GM12878 (cell line): ENCODE data around the gene HOXB2. TPM values are rescaled to one million over a fixed set of nuclear protein-coding genes. Genes with fewer than 3 reads are reported as not detected.

Source experiments
- ATAC-seq: fragments of 200-7000 bp; cut with Tn5 transposase; 3 replicates; pipeline ENCODE4 v1.9.1; 2020; ENCODE audit warnings: mild to moderate bottlenecking, moderate library complexity
- BruUV-seq: library from RNA; stranded (reverse); fragments of 400-500 nt; replicated peaks from 2 replicates; lab custom pipeline; 2021; lab: Mats Ljungman, UMichigan
- CTCF ChIA-PET: fragments of 300-600 bp; sonication (Branson Sonifier 250); formaldehyde crosslinking; extraction: SDS; loops from one replicate; lab custom pipeline; 2021; ENCODE audit warnings: inconsistent platforms; lab: Yijun Ruan, JAX
- POLR2A ChIA-PET: fragments of 350-600 bp; formaldehyde crosslinking; extraction: SDS; loops from one replicate; lab custom pipeline; 2021; ENCODE audit warnings: inconsistent platforms; lab: Charles Lee
- RAD21 ChIA-PET: fragments of 300-600 bp; sonication (Branson Sonifier 250); formaldehyde crosslinking; loops from one replicate; lab custom pipeline; 2023; ENCODE audit warnings: antibody characterized with exemption; ENCODE audit not compliant: unreplicated experiment; lab: Charles Lee
- SMC1A ChIA-PET: fragments of 300-600 bp; sonication (Branson Sonifier 250); formaldehyde crosslinking; loops from one replicate; lab custom pipeline; 2023; ENCODE audit not compliant: unreplicated experiment, uncharacterized antibody; lab: Charles Lee
- DNase-seq: peaks from one replicate; pipeline ENCODE4 v3.0.0-alpha.2; 2011; ENCODE audit warnings: low read depth, low spot score
- FAIRE-seq: peaks from 3 replicates; lab custom pipeline; 2011; peaks lifted over from hg19 to GRCh38; lab: Jason Lieb, UNC
- H2AFZ ChIP-seq: 2 replicates; pipeline ENCODE4 v1.6.0; 2011; ENCODE audit warnings: low read depth, low read length, control low read depth; ENCODE audit not compliant: control insufficient read depth
- H3K27ac ChIP-seq: 2 replicates; pipeline ENCODE4 v1.5.1; 2011; ENCODE audit warnings: control low read depth; ENCODE audit not compliant: control insufficient read depth, insufficient read depth
- H3K27me3 ChIP-seq, 2 experiments: replicated peaks in 1 of 2; 2 replicates each; pipeline versions ENCODE4 v1.6.0 to v1.6.1; 2011; ENCODE audit warnings: low read length in 1 of 2; ENCODE audit not compliant: control insufficient read depth in 2 of 2, insufficient read depth in 2 of 2
- H3K36me3 ChIP-seq, 2 experiments: 2 replicates each; pipeline ENCODE4 v1.5.1; 2011; ENCODE audit warnings: low read length in 1 of 2; ENCODE audit not compliant: control insufficient read depth in 2 of 2, insufficient read depth in 2 of 2
- H3K4me1 ChIP-seq: 2 replicates; pipeline ENCODE4 v1.6.1; 2011; ENCODE audit warnings: mild to moderate bottlenecking, low read length, moderate library complexity, mixed read lengths; ENCODE audit not compliant: control insufficient read depth, insufficient read depth
- H3K4me2 ChIP-seq: 2 replicates; pipeline ENCODE4 v1.6.0; 2011; ENCODE audit warnings: control low read depth; ENCODE audit not compliant: control insufficient read depth, insufficient read depth
- H3K4me3 ChIP-seq: fragments of 200-600 bp; sonication (generic); 2 replicates; pipeline ENCODE4 v1.5.1; 2016
- H3K79me2 ChIP-seq: 2 replicates; pipeline ENCODE4 v1.6.0; 2011; ENCODE audit warnings: low read length; ENCODE audit not compliant: control insufficient read depth, insufficient read depth
- H3K9ac ChIP-seq: 2 replicates; pipeline ENCODE4 v1.8.0; 2011; ENCODE audit warnings: low read length, control low read depth, mixed read lengths; ENCODE audit not compliant: control insufficient read depth, insufficient read depth
- H3K9me3 ChIP-seq: replicated peaks from 3 replicates; pipeline ENCODE4 v1.5.1; 2011; ENCODE audit warnings: mild to moderate bottlenecking, low read length; ENCODE audit not compliant: control insufficient read depth, insufficient read depth
- H4K20me1 ChIP-seq: 2 replicates; pipeline ENCODE4 v1.6.0; 2011; ENCODE audit not compliant: control insufficient read depth, insufficient read depth
- CEBPB ChIP-seq, 2 experiments: fragments of 150-350 bp in 1 of 2; IDR thresholded peaks; 2 replicates each; pipeline ENCODE4 v1.6.1; 2012 to 2014; ENCODE audit warnings: low read depth in 2 of 2, low read length in 2 of 2, borderline replicate concordance in 1 of 2, inconsistent platforms in 1 of 2
- MEF2B ChIP-seq: fragments of 450-650 bp; IDR thresholded peaks from 2 replicates; pipeline ENCODE4 v1.6.1; 2018; ENCODE audit warnings: mild to moderate bottlenecking, moderate library complexity; ENCODE audit not compliant: partially characterized antibody, poor library complexity, severe bottlenecking
- PAX8 ChIP-seq: fragments of 450-650 bp; IDR thresholded peaks from 2 replicates; pipeline ENCODE4 v1.6.1; 2017; ENCODE audit warnings: mild to moderate bottlenecking, moderate library complexity
- POU2F2 ChIP-seq: IDR thresholded peaks from 3 replicates; pipeline ENCODE4 v1.6.1; 2011; ENCODE audit warnings: low read depth, mild to moderate bottlenecking, low read length, borderline replicate concordance
- SKIL ChIP-seq: fragments of 450-650 bp; IDR thresholded peaks from 2 replicates; pipeline ENCODE4 v1.6.1; 2017; ENCODE audit warnings: mild to moderate bottlenecking, low read depth, inconsistent platforms; ENCODE audit not compliant: poor library complexity, severe bottlenecking
- SREBF1 ChIP-seq: IDR thresholded peaks from 2 replicates; pipeline ENCODE4 v1.6.1; 2012; ENCODE audit warnings: mild to moderate bottlenecking, low read length
- SRF ChIP-seq, 2 experiments: IDR thresholded peaks; 2 replicates each; pipeline ENCODE4 v1.6.1; 2011; ENCODE audit warnings: low read depth in 2 of 2, low read length in 2 of 2, mild to moderate bottlenecking in 1 of 2, moderate library complexity in 1 of 2
- ZSCAN29 ChIP-seq: fragments of 450-650 bp; IDR thresholded peaks from 2 replicates; pipeline ENCODE4 v1.6.1; 2017; ENCODE audit warnings: mild to moderate bottlenecking, moderate library complexity
- WGBS: methylation state at CpG from one replicate; pipeline ENCODE4 v1.1.6; 2016; ENCODE audit warnings: low lambda C conversion rate; ENCODE audit not compliant: insufficient replicate concordance, insufficient coverage; ENCODE audit errors: missing lambda C conversion rate; 5-methylcytosine and 5-hydroxymethylcytosine counted together
- in situ Hi-C: fragments of 300-500 bp; cut with MboI; formaldehyde crosslinking; loops from 9 replicates; pipeline ENCODE4 v1.14.3; 2018; ENCODE audit warnings: mixed read lengths
- intact Hi-C: fragments of 100-400 bp; cut with micrococcal nuclease; formaldehyde crosslinking; loops from one replicate; pipeline ENCODE4 v1.14.2; 2022; ENCODE audit not compliant: unreplicated experiment
- polyA plus RNA-seq, 11 experiments: library from polyadenylated mRNA; depleted of rRNA in 4 of 11; unstranded in 6 of 11; stranded (reverse) in 5 of 11; fragments of >200 nt; fragmentation: Nextera tagmentation in 4 of 11; fragmentation: Illumina TruSeq in 1 of 11; extraction: Ambion mirVana in 4 of 11; extraction: Trizol in 1 of 11; gene quantifications; 1 replicate in 1 of 11; 2 replicates in 10 of 11; pipeline versions ENCODE4 v1.2.1 to v1.2.3, GENCODE V29; 2011 to 2016; ENCODE audit warnings: inconsistent platforms in 2 of 11, missing spikeins in 2 of 11, low read depth in 1 of 11
- total RNA-seq, 4 experiments: library from RNA; depleted of rRNA in 3 of 4; stranded (reverse); fragments of >200 nt in 3 of 4; fragmentation: Illumina TruSeq in 1 of 4; extraction: Trizol in 1 of 4; gene quantifications; 2 replicates each; pipeline versions ENCODE4 v1.2.1 to v1.2.3, GENCODE V29; 2013 to 2021
- TF ChIP-seq, protein P1 (sequence below): IDR thresholded peaks from 2 replicates; pipeline ENCODE4 v1.6.1; 2012; ENCODE audit warnings: low read depth, low read length, improper control_type of control experiment

The HOXB2 gene
- total and polyA plus RNA-seq, 10 of the 15 experiments (the other 5 are each of a cell fraction or from before 2014, with no cell fraction given): 0.16 to 8.8 (median 2.3) TPM

GRCh38 chr17:48514477-48514876 lies 30.4 kb downstream of the HOXB2 start:
- Histone ChIP-seq H3K4me1 (peaks cover 60% of the 10 kb centered on the region), H2AFZ (no peak overlapping the region; the same call in 1 of the 2 replicates), H3K27ac (no peak overlapping the region; the same call in 1 of the 2 replicates), H3K9ac (no peak overlapping the region), H4K20me1 (no peaks in the 10 kb centered on the region), H3K4me2 (peak overlapping the region; percentile 86), H3K79me2 (no peaks in the 10 kb centered on the region), H3K9me3 (no peaks in the 10 kb centered on the region), H3K4me3 (peak overlapping the region; percentile 29; the same call in 1 of the 2 replicates), H3K27me3 (no peaks in the 10 kb centered on the region), H3K36me3 (no peaks in the 10 kb centered on the region)
- ChIA-PET CTCF (interaction anchor here (1.3 to 2.7 kb wide), 5 partner anchors 10 to 206 kb away, joined by 4 to 26 read pairs (median 7); no protein-coding TSS in a partner anchor), SMC1A (interaction anchor here (1.0 to 4.9 kb wide), 8 partner anchors 10 to 179 kb away, joined by 3 to 31 read pairs (median 6); no protein-coding TSS in a partner anchor), RAD21 (interaction anchor here (1.1 to 3.2 kb wide), 5 partner anchors 22 to 179 kb away, joined by 3 to 16 read pairs (median 4); no protein-coding TSS in a partner anchor), POLR2A (interaction anchor here (1.1 to 1.8 kb wide), 2 partner anchors 10 to 29 kb away, joined by 6 to 9 read pairs; no protein-coding TSS in a partner anchor)
- 49% methylated on average over 2 of the region's 2 CpGs for WGBS
- FAIRE-seq (no peak), DNase-seq (no peak), ATAC-seq (no peak)
- in situ Hi-C loops: no loop called here
- no peak for TF ChIP-seq PAX8
- intact Hi-C loops: no loop called here
- TSS peak; percentile 75 for BruUV-seq

DNA sequence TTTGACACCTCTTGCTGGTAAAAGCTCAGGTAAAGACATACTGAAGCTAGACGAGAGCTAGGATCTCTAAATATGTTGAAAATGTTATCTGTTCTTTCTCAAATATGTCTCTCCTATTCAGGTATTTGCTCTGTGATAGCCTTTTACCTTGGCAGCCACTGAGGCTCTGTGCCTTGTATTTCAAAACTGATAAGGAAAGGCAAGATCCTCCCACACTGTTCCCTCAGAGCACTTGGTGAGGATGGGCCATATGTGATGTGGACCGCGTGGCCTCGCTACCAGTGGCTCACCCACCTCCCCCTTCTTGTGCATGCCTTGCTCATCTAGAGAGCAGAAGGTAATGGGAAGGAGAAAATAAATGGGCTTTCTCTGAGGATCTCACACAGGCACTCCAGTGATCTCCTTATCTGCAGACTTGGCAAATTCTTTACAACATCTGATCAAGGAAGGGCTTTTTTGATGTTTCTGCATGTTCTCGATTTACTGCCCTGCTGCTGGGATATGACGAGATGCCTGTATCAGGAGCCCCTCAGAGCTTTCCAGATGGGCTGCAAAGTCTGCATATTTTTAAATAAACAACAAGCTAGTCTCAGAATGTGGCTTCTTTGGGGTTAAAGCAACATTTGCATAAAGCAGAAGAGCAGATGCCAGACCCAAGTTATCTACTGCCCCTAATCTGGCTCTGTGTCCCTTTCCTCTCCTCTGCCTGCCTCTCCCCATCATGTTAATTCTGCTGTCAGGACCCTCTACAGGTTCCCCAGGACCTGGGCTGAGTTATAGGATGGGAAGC lies 31.0 kb downstream of the HOXB2 start:
- CTCF ChIA-PET: interaction anchor here (0.7 to 2.7 kb wide), 11 partner anchors 10 to 287 kb away, joined by 3 to 26 read pairs (median 4); no protein-coding TSS in a partner anchor
- Histone ChIP-seq H3K4me3 (peak overlapping the region; percentile 34; the same call in 1 of the 2 replicates), H3K4me1 (peaks cover 60% of the 10 kb centered on the region), H2AFZ (peak overlapping the region; percentile 53), H4K20me1 (no peaks in the 10 kb centered on the region), H3K9ac (no peak overlapping the region; the same call in 1 of the 2 replicates), H3K36me3 (no peaks in the 10 kb centered on the region), H3K79me2 (no peaks in the 10 kb centered on the region), H3K9me3 (no peaks in the 10 kb centered on the region), H3K27ac (peak overlapping the region; percentile 54), H3K4me2 (peak overlapping the region; percentile 86), H3K27me3 (no peaks in the 10 kb centered on the region)
- POLR2A ChIA-PET: interaction anchor here (0.7 to 1.8 kb wide), 7 partner anchors 10 to 465 kb away, joined by 3 to 9 read pairs (median 3); partner anchors contain the start of gene NFE2L1
- no TSS peak for BruUV-seq
- in situ Hi-C loops: no loop called here
- 40% methylated on average over 6 of the region's 6 CpGs for WGBS
- FAIRE-seq: no peak
- DNase-seq: no peak
- ATAC-seq: peak; percentile 50
- SMC1A ChIA-PET: interaction anchor here (0.8 to 4.9 kb wide), 21 partner anchors 8 to 205 kb away, joined by 3 to 31 read pairs (median 4); no protein-coding TSS in a partner anchor
- TF ChIP-seq POU2F2 (peak; percentile 94; the same call in 2 of the 3 replicates), MEF2B (no peak), ZSCAN29 (no peak), PAX8 (no peak), SRF (IDR thresholded peaks at IDR 0.05; ENCODE audit: low read depth in 2 of 2, low read length in 2 of 2) (no peak), SREBF1 (no peak), SKIL (no peak), CEBPB (IDR thresholded peaks at IDR 0.05; ENCODE audit: borderline replicate concordance in 1 of 2, low read depth in 2 of 2, low read length in 2 of 2) (no peak)
- TF ChIP-seq, protein P1, sequence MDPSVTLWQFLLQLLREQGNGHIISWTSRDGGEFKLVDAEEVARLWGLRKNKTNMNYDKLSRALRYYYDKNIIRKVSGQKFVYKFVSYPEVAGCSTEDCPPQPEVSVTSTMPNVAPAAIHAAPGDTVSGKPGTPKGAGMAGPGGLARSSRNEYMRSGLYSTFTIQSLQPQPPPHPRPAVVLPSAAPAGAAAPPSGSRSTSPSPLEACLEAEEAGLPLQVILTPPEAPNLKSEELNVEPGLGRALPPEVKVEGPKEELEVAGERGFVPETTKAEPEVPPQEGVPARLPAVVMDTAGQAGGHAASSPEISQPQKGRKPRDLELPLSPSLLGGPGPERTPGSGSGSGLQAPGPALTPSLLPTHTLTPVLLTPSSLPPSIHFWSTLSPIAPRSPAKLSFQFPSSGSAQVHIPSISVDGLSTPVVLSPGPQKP: no peak
- intact Hi-C loops: no loop called here
- RAD21 ChIA-PET: interaction anchor here (0.6 to 3.2 kb wide), 19 partner anchors 10 to 178 kb away, joined by 3 to 16 read pairs (median 3); no protein-coding TSS in a partner anchor
